SK-N-SH (cell line): Measurements from ENCODE around the gene CHST11.

Source experiments
- MXI1 ChIP-seq: IDR thresholded peaks from 2 replicates; pipeline ENCODE4 v1.6.1; 2012; ENCODE audit warnings: mild to moderate bottlenecking, low read depth, low read length, improper control_type of control experiment
- TCF12 ChIP-seq: IDR thresholded peaks from 2 replicates; pipeline ENCODE4 v1.4.0; 2012
- TF ChIP-seq, protein P1 (sequence below): fragments of 200-600 bp; sonication (generic); IDR thresholded peaks from 2 replicates; pipeline ENCODE4 v1.6.1; 2017; ENCODE audit warnings: antibody characterized with exemption, mild to moderate bottlenecking, moderate library complexity

DNA sequence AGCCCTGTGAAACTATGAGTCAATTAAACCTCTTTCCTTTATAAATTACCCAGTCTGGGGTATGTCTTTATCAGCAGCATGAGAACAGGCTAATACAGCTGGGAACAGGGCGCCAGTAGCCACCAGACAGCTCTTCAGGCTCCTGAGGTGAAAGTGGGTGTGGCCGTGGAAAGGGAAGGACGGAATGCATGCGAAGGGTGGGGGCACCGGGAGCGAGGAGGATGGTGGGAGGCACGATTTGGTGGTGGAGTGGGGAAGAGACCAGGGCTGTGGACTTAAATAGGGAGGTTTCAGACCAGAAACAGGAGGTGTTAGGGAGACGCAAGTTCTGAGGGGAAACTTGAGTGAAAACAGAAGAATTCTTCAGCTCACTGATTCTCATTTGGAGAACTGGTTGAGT, 44.1 kb upstream of the CHST11 start:
- TF ChIP-seq, protein P1, sequence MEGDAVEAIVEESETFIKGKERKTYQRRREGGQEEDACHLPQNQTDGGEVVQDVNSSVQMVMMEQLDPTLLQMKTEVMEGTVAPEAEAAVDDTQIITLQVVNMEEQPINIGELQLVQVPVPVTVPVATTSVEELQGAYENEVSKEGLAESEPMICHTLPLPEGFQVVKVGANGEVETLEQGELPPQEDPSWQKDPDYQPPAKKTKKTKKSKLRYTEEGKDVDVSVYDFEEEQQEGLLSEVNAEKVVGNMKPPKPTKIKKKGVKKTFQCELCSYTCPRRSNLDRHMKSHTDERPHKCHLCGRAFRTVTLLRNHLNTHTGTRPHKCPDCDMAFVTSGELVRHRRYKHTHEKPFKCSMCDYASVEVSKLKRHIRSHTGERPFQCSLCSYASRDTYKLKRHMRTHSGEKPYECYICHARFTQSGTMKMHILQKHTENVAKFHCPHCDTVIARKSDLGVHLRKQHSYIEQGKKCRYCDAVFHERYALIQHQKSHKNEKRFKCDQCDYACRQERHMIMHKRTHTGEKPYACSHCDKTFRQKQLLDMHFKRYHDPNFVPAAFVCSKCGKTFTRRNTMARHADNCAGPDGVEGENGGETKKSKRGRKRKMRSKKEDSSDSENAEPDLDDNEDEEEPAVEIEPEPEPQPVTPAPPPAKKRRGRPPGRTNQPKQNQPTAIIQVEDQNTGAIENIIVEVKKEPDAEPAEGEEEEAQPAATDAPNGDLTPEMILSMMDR = no peak
- no peak for TF ChIP-seq MXI1
- TF ChIP-seq TCF12 = no peak
